Mesenchymal stem cell (in vitro differentiated cells and primary cell): Measurements from ENCODE around the gene ID4.

ENCODE experiments used
- DNase-seq: peaks from one replicate; pipeline ENCODE4 v3.0.0-alpha.2; 2013
- H2AFZ ChIP-seq: one replicate; pipeline ENCODE4 v1.6.1; 2013; ENCODE audit warnings: low read depth, mild to moderate bottlenecking, control low read depth, inconsistent platforms, low read length, moderate library complexity
- H2AK5ac ChIP-seq: 2 replicates; pipeline ENCODE4 v1.6.1; 2013; ENCODE audit warnings: low read length, moderate library complexity, mild to moderate bottlenecking, inconsistent platforms; ENCODE audit not compliant: severe bottlenecking
- H2BK120ac ChIP-seq: one replicate; pipeline ENCODE4 v1.6.1; 2013; ENCODE audit warnings: low read depth, mild to moderate bottlenecking, inconsistent platforms, low read length, moderate library complexity
- H2BK12ac ChIP-seq, 2 experiments: one replicate each; pipeline ENCODE4 v1.6.1; 2013; ENCODE audit warnings: inconsistent platforms in 2 of 2, low read length in 2 of 2, mild to moderate bottlenecking in 2 of 2, moderate library complexity in 2 of 2, control low read depth in 1 of 2
- H2BK15ac ChIP-seq: one replicate; pipeline ENCODE4 v1.6.1; 2013; ENCODE audit warnings: mild to moderate bottlenecking, low read depth, inconsistent platforms; ENCODE audit not compliant: poor library complexity, severe bottlenecking
- H2BK5ac ChIP-seq: 2 replicates; pipeline ENCODE4 v1.6.1; 2013; ENCODE audit warnings: low read depth, mild to moderate bottlenecking, low read length, control low read depth, inconsistent platforms; ENCODE audit not compliant: poor library complexity, severe bottlenecking
- H3K14ac ChIP-seq, 2 experiments: one replicate each; pipeline ENCODE4 v1.6.1; 2013; ENCODE audit warnings: inconsistent platforms in 2 of 2, low read length in 2 of 2, control low read depth in 1 of 2, mild to moderate bottlenecking in 1 of 2, moderate library complexity in 1 of 2
- H3K18ac ChIP-seq, 2 experiments: one replicate each; pipeline ENCODE4 v1.6.1; 2013; ENCODE audit warnings: inconsistent platforms in 2 of 2, low read length in 2 of 2, control low read depth in 1 of 2, low read depth in 1 of 2, mild to moderate bottlenecking in 1 of 2
- H3K23ac ChIP-seq, 2 experiments: one replicate each; pipeline ENCODE4 v1.6.1; 2013; ENCODE audit warnings: inconsistent platforms in 2 of 2, low read length in 2 of 2, mild to moderate bottlenecking in 2 of 2, moderate library complexity in 2 of 2, control low read depth in 1 of 2
- H3K27ac ChIP-seq: 2 replicates; pipeline ENCODE4 v1.5.1; 2013; ENCODE audit warnings: mild to moderate bottlenecking, moderate library complexity, low read length, control low read depth, inconsistent platforms; ENCODE audit not compliant: poor library complexity, severe bottlenecking
- H3K27me3 ChIP-seq, 2 experiments: 2 replicates each; pipeline versions ENCODE4 v1.6.1 to v1.7.0; 2013; ENCODE audit warnings: low read length in 2 of 2, mild to moderate bottlenecking in 2 of 2, moderate library complexity in 2 of 2, control low read depth in 1 of 2, inconsistent platforms in 1 of 2; ENCODE audit not compliant: control insufficient read depth in 1 of 2, insufficient read depth in 1 of 2
- H3K36me3 ChIP-seq, 2 experiments: 2 replicates each; pipeline versions ENCODE4 v1.6.1 to v1.7.0; 2013; ENCODE audit warnings: low read length in 2 of 2, control low read depth in 1 of 2, inconsistent platforms in 1 of 2, low read depth in 1 of 2, mild to moderate bottlenecking in 1 of 2; ENCODE audit not compliant: insufficient read depth in 2 of 2, control insufficient read depth in 1 of 2
- H3K4ac ChIP-seq, 2 experiments: one replicate each; pipeline ENCODE4 v1.6.1; 2013; ENCODE audit warnings: inconsistent platforms in 2 of 2, low read length in 2 of 2, mild to moderate bottlenecking in 2 of 2, moderate library complexity in 2 of 2, control low read depth in 1 of 2, low read depth in 1 of 2
- H3K4me1 ChIP-seq: 2 replicates; pipeline ENCODE4 v1.6.1; 2013; ENCODE audit warnings: low read depth, low read length, control low read depth; ENCODE audit not compliant: control insufficient read depth, insufficient read depth
- H3K4me2 ChIP-seq: 2 replicates; pipeline ENCODE4 v1.6.1; 2013; ENCODE audit warnings: low read length, mild to moderate bottlenecking, inconsistent platforms; ENCODE audit not compliant: poor library complexity, severe bottlenecking
- H3K4me3 ChIP-seq, 2 experiments: 2 replicates each; pipeline versions ENCODE4 v1.5.1 to v1.7.0; 2013; ENCODE audit warnings: low read length in 2 of 2, mild to moderate bottlenecking in 2 of 2, control low read depth in 1 of 2, low read depth in 1 of 2; ENCODE audit not compliant: insufficient read depth in 1 of 2
- H3K79me1 ChIP-seq: replicated peaks from 2 replicates; pipeline ENCODE4 v1.6.1; 2013; ENCODE audit warnings: mild to moderate bottlenecking, control low read depth, low read length, inconsistent platforms; ENCODE audit not compliant: poor library complexity, severe bottlenecking
- H3K9ac ChIP-seq: 2 replicates; pipeline ENCODE4 v1.7.0; 2013; ENCODE audit warnings: mild to moderate bottlenecking, low read length, moderate library complexity
- H3K9me3 ChIP-seq: 2 replicates; pipeline ENCODE4 v1.7.0; 2013; ENCODE audit warnings: mild to moderate bottlenecking, low read length; ENCODE audit not compliant: control insufficient read depth
- H4K8ac ChIP-seq: one replicate; pipeline ENCODE4 v1.6.1; 2013; ENCODE audit warnings: inconsistent platforms, mild to moderate bottlenecking, low read length, moderate library complexity
- H4K91ac ChIP-seq: one replicate; pipeline ENCODE4 v1.6.1; 2013; ENCODE audit warnings: mild to moderate bottlenecking, low read length, inconsistent platforms
- WGBS: methylation state at CpG from one replicate; pipeline ENCODE4 v1.1.7; 2013; ENCODE audit warnings: mixed read lengths; 5-methylcytosine and 5-hydroxymethylcytosine counted together

The ID4 gene

DNA sequence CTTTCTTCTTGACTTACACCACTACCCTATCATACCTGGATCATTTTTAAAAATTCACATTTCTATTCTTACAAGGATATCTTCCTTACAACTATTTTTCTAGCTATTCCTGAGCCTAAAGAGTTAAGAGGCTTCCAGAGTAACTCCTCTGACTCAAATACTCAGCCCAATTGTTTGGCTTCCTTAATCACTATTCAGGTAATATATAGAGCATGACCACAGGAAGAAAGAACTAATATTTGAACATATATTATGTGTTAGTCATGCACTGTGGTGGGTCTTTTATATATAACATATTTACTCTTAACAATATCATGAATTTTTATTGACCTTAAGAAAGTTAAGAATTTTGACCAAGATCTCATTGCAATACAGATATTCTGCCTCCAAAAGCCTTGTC lies 42.0 kb upstream of the ID4 start:
- Histone ChIP-seq H2BK120ac (no peak overlapping the region), H3K18ac (no peak overlapping the region), H3K9ac (no peak overlapping the region), H2BK12ac (no peak overlapping the region), H4K8ac (no peak overlapping the region), H3K79me1 (no peaks in the 10 kb centered on the region), H2BK15ac (no peak overlapping the region), H3K23ac (no peak overlapping the region), H2AK5ac (no peak overlapping the region), H3K27me3 (no peaks in the 10 kb centered on the region), H3K14ac (no peak overlapping the region), H3K27ac (no peak overlapping the region), H3K9me3 (peaks cover 9% of the 10 kb centered on the region), H3K4me2 (no peak overlapping the region), H3K4me1 (no peaks in the 10 kb centered on the region), H2BK5ac (no peak overlapping the region), H3K4ac (no peak overlapping the region), H3K36me3 (no peaks in the 10 kb centered on the region), H2AFZ (no peak overlapping the region), H4K91ac (no peak overlapping the region), H3K4me3 (no peak overlapping the region)
- no peak for DNase-seq

DNA sequence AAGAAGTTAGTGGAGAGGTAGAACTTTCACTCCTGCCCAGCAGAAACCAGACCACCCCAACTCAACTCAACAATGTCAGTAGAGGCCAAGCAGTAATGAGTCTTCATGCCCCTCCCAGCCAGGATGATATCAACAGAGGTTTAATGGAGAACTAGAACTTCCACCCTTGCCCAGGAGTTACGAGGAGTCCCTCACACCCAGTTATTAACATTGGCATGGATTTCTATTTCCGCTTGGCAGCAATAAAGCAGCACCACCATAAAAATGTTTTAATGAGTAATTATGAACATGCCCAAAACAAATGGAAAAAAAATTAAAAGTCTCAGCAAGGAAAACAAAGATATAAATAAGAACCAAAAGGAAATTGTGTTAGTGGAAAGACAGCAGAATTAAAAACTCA lies 40.7 kb upstream of the ID4 start:
- no peak overlapping the region for H3K14ac ChIP-seq
- no peak overlapping the region for H3K27ac ChIP-seq
- no peaks in the 10 kb centered on the region for H3K36me3 ChIP-seq
- no peak overlapping the region for H4K91ac ChIP-seq
- H2BK15ac ChIP-seq, result no peak overlapping the region
- H3K23ac ChIP-seq, result no peak overlapping the region
- H3K9me3 ChIP-seq, result peaks cover 9% of the 10 kb centered on the region
- no peaks in the 10 kb centered on the region for H3K4me1 ChIP-seq
- H2AFZ ChIP-seq, result no peak overlapping the region
- H3K9ac ChIP-seq, result no peak overlapping the region
- no peak overlapping the region for H2AK5ac ChIP-seq
- no peaks in the 10 kb centered on the region for H3K27me3 ChIP-seq
- whole genome bisulfite sequencing, result 0% methylated on average over 1 of the region's 2 CpGs
- H3K79me1 ChIP-seq, result no peaks in the 10 kb centered on the region
- no peak overlapping the region for H2BK12ac ChIP-seq
- H2BK120ac ChIP-seq, result no peak overlapping the region
- H3K4ac ChIP-seq, result no peak overlapping the region
- H3K18ac ChIP-seq, result no peak overlapping the region
- no peak overlapping the region for H4K8ac ChIP-seq
- no peak overlapping the region for H3K4me2 ChIP-seq
- no peak for DNase-seq
- H2BK5ac ChIP-seq, result no peak overlapping the region
- H3K4me3 ChIP-seq, result no peak overlapping the region

- H2BK120ac ChIP-seq, result no peak overlapping the region
- no peak overlapping the region for H3K4me2 ChIP-seq
- H3K27ac ChIP-seq, result no peak overlapping the region
- no peak overlapping the region for H4K91ac ChIP-seq
- H3K9me3 ChIP-seq, result peaks cover 9% of the 10 kb centered on the region
- H2BK15ac ChIP-seq, result no peak overlapping the region
- no peak overlapping the region for H3K23ac ChIP-seq
- no peaks in the 10 kb centered on the region for H3K79me1 ChIP-seq
- no peak overlapping the region for H4K8ac ChIP-seq
- no peak overlapping the region for H2AFZ ChIP-seq
- no peaks in the 10 kb centered on the region for H3K27me3 ChIP-seq
- no peak overlapping the region for H3K9ac ChIP-seq
- H2BK12ac ChIP-seq, result no peak overlapping the region
- no peak overlapping the region for H3K18ac ChIP-seq
- DNase-seq, result no peak
- H3K14ac ChIP-seq, result no peak overlapping the region
- no peaks in the 10 kb centered on the region for H3K4me1 ChIP-seq
- H3K4me3 ChIP-seq, result no peak overlapping the region
- H2AK5ac ChIP-seq, result no peak overlapping the region
- no peak overlapping the region for H2BK5ac ChIP-seq
- H3K36me3 ChIP-seq, result no peaks in the 10 kb centered on the region
- no peak overlapping the region for H3K4ac ChIP-seq
- WGBS, result 55% methylated on average over 1 of the region's 1 CpG
These were observed 38.8 kb upstream of the ID4 start for GRCh38 chr6:19798362-19798761.

- H3K36me3 ChIP-seq, result no peaks in the 10 kb centered on the region
- H3K4me3 ChIP-seq, result no peak overlapping the region
- no peaks in the 10 kb centered on the region for H3K27me3 ChIP-seq
- no peak overlapping the region for H2BK15ac ChIP-seq
- H2BK120ac ChIP-seq, result no peak overlapping the region
- H3K23ac ChIP-seq, result no peak overlapping the region
- H2BK5ac ChIP-seq, result no peak overlapping the region
- 92% methylated on average over 4 of the region's 6 CpGs for WGBS
- H3K79me1 ChIP-seq, result no peaks in the 10 kb centered on the region
- H3K4me2 ChIP-seq, result no peak overlapping the region
- H3K27ac ChIP-seq, result no peak overlapping the region
- H4K8ac ChIP-seq, result no peak overlapping the region
- H3K4ac ChIP-seq, result no peak overlapping the region
- no peak overlapping the region for H4K91ac ChIP-seq
- no peak overlapping the region for H2AK5ac ChIP-seq
- no peaks in the 10 kb centered on the region for H3K9me3 ChIP-seq
- no peak for DNase-seq
- peaks cover 7% of the 10 kb centered on the region for H3K4me1 ChIP-seq
- no peak overlapping the region for H3K18ac ChIP-seq
- H2BK12ac ChIP-seq, result no peak overlapping the region
- no peak overlapping the region for H2AFZ ChIP-seq
- no peak overlapping the region for H3K14ac ChIP-seq
- peak overlapping the region; percentile 95 for H3K9ac ChIP-seq
These were observed 34.5 kb upstream of the ID4 start for GRCh38 chr6:19802656-19803055.
